Loucy (cell line): Measurements from ENCODE around the gene SARM1.

Experiments used
- H2AFZ ChIP-seq: fragments of 200-600 bp; sonication (generic); 2 replicates; pipeline ENCODE4 v1.6.0; 2016; ENCODE audit warnings: antibody characterized with exemption, mild to moderate bottlenecking, low read length, moderate library complexity
- H3F3A ChIP-seq: fragments of 200-600 bp; 2 replicates; pipeline ENCODE4 v1.6.0; 2016; ENCODE audit warnings: antibody characterized with exemption, low read depth, mild to moderate bottlenecking
- H3K27me3 ChIP-seq: fragments of 200-600 bp; sonication (generic); 2 replicates; pipeline ENCODE4 v1.6.1; 2014; ENCODE audit warnings: low read length, mild to moderate bottlenecking; ENCODE audit not compliant: insufficient read depth, poor library complexity, severe bottlenecking
- H3K36me3 ChIP-seq: fragments of 200-600 bp; sonication (generic); 2 replicates; pipeline ENCODE4 v1.6.1; 2016; ENCODE audit warnings: low read length; ENCODE audit not compliant: insufficient read depth
- H3K4me1 ChIP-seq: fragments of 200-600 bp; sonication (generic); 2 replicates; pipeline ENCODE4 v1.5.1; 2014; ENCODE audit warnings: low read length, mild to moderate bottlenecking; ENCODE audit not compliant: insufficient read depth, poor library complexity, severe bottlenecking
- H3K4me2 ChIP-seq: fragments of 200-600 bp; sonication (generic); 2 replicates; pipeline ENCODE4 v1.6.0; 2014; ENCODE audit warnings: antibody characterized with exemption, low read length, low read depth, mild to moderate bottlenecking; ENCODE audit not compliant: poor library complexity, severe bottlenecking
- H3K4me3 ChIP-seq: fragments of 200-600 bp; sonication (generic); 2 replicates; pipeline ENCODE4 v1.5.1; 2014; ENCODE audit warnings: low read length, mild to moderate bottlenecking, mixed read lengths; ENCODE audit not compliant: poor library complexity, severe bottlenecking
- H3K79me2 ChIP-seq: fragments of 200-600 bp; sonication (generic); 2 replicates; pipeline ENCODE4 v1.6.1; 2014; ENCODE audit warnings: low read length; ENCODE audit not compliant: insufficient read depth
- H3K9ac ChIP-seq: fragments of 200-600 bp; sonication (generic); 2 replicates; pipeline ENCODE4 v1.6.0; 2014; ENCODE audit warnings: mild to moderate bottlenecking, low read depth, low read length, moderate library complexity; ENCODE audit not compliant: poor library complexity, severe bottlenecking
- H3K9me2 ChIP-seq: fragments of 200-600 bp; sonication (generic); replicated peaks from 2 replicates; pipeline ENCODE4 v1.6.1; 2016; ENCODE audit warnings: low read depth, low read length, mixed read lengths
- H3K9me3 ChIP-seq: fragments of 200-600 bp; sonication (generic); 2 replicates; pipeline ENCODE4 v1.6.1; 2014; ENCODE audit warnings: mild to moderate bottlenecking, antibody characterized with exemption, low read length, low read depth; ENCODE audit not compliant: insufficient read depth
- H4K20me1 ChIP-seq: fragments of 200-600 bp; sonication (generic); 2 replicates; pipeline ENCODE4 v1.6.0; 2014; ENCODE audit warnings: antibody characterized with exemption, low read length, mild to moderate bottlenecking; ENCODE audit not compliant: insufficient read depth, poor library complexity, severe bottlenecking
- EZH2phosphoT487 ChIP-seq: fragments of 200-600 bp; IDR thresholded peaks from 2 replicates; pipeline ENCODE4 v1.6.1; 2018; ENCODE audit warnings: antibody characterized with exemption, mild to moderate bottlenecking, moderate library complexity, borderline replicate concordance
- TF ChIP-seq, protein P1 (sequence below): fragments of 200-600 bp; sonication (generic); conservative IDR thresholded peaks from 2 replicates; pipeline ENCODE4 v1.5.1; 2014; ENCODE audit warnings: mild to moderate bottlenecking, antibody characterized with exemption, low read length

The SARM1 gene

DNA sequence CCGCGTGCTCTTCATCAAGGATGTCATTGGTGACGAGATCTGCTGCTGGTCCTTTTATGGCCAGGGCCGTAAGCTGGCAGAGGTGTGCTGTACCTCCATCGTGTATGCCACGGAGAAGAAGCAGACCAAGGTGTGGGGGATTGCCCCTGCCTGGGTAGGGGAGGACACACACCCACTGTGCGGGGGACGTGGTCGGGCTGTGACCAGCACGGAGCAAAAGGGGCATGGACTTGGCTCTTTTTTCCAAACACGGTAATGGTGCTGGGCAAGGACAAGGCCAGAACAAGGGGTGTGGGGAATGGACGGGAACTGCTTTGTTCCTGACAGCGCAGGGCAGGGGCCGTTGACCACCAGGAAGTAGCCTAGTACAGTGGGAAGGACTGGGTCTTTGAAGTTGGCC, 29.2 kb upstream of the SARM1 start:
- H3K4me1 ChIP-seq, result peaks cover 2% of the 10 kb centered on the region
- H3K79me2 ChIP-seq, result peaks cover 9% of the 10 kb centered on the region; the same call in 1 of the 2 replicates
- H3K4me2 ChIP-seq, result no peak overlapping the region
- no peak overlapping the region for H2AFZ ChIP-seq
- no peak for TF ChIP-seq EZH2phosphoT487
- TF ChIP-seq, protein P1, sequence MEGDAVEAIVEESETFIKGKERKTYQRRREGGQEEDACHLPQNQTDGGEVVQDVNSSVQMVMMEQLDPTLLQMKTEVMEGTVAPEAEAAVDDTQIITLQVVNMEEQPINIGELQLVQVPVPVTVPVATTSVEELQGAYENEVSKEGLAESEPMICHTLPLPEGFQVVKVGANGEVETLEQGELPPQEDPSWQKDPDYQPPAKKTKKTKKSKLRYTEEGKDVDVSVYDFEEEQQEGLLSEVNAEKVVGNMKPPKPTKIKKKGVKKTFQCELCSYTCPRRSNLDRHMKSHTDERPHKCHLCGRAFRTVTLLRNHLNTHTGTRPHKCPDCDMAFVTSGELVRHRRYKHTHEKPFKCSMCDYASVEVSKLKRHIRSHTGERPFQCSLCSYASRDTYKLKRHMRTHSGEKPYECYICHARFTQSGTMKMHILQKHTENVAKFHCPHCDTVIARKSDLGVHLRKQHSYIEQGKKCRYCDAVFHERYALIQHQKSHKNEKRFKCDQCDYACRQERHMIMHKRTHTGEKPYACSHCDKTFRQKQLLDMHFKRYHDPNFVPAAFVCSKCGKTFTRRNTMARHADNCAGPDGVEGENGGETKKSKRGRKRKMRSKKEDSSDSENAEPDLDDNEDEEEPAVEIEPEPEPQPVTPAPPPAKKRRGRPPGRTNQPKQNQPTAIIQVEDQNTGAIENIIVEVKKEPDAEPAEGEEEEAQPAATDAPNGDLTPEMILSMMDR, result no peak
- H3K9ac ChIP-seq, result no peak overlapping the region
- H3F3A ChIP-seq, result no peaks in the 10 kb centered on the region
- H3K4me3 ChIP-seq, result no peak overlapping the region
- H3K27me3 ChIP-seq, result no peaks in the 10 kb centered on the region
- no peaks in the 10 kb centered on the region for H4K20me1 ChIP-seq
- no peaks in the 10 kb centered on the region for H3K9me2 ChIP-seq
- H3K9me3 ChIP-seq, result no peaks in the 10 kb centered on the region
- H3K36me3 ChIP-seq, result peaks cover 19% of the 10 kb centered on the region; the same call in 1 of the 2 replicates

DNA sequence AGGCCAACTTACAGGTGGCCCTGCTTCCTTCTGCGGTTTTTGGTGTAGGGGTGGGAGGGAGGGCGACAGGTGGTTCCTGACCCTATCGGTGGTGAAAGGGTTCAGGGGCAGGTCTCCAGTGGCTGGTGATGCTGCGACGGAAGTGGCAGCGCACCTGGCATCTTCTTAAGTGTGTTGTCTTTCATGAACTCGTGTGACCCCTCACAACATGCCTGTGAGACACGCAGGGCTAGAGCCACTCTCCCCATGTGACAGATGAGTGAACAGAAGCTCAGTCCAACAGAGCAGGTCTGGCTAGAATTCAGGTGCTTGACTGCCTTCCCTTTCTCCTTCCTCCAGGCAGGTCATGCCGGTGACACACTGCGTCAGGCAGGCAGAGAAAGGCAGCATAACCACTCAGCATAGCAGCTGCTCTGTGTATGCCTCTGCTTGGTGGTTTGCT, 28.0 kb upstream of the SARM1 start:
- no peaks in the 10 kb centered on the region for H3K9me3 ChIP-seq
- H3K27me3 ChIP-seq, result no peaks in the 10 kb centered on the region
- H3K36me3 ChIP-seq, result peaks cover 29% of the 10 kb centered on the region; the same call in 1 of the 2 replicates
- TF ChIP-seq, protein P1, result no peak
- TF ChIP-seq EZH2phosphoT487, result no peak
- no peak overlapping the region for H3K4me2 ChIP-seq
- no peaks in the 10 kb centered on the region for H4K20me1 ChIP-seq
- no peak overlapping the region for H2AFZ ChIP-seq
- H3K79me2 ChIP-seq, result peaks cover 3% of the 10 kb centered on the region; the same call in 1 of the 2 replicates
- no peaks in the 10 kb centered on the region for H3K9me2 ChIP-seq
- H3F3A ChIP-seq, result no peaks in the 10 kb centered on the region
- no peaks in the 10 kb centered on the region for H3K4me1 ChIP-seq
- H3K9ac ChIP-seq, result no peak overlapping the region
- no peak overlapping the region for H3K4me3 ChIP-seq

DNA sequence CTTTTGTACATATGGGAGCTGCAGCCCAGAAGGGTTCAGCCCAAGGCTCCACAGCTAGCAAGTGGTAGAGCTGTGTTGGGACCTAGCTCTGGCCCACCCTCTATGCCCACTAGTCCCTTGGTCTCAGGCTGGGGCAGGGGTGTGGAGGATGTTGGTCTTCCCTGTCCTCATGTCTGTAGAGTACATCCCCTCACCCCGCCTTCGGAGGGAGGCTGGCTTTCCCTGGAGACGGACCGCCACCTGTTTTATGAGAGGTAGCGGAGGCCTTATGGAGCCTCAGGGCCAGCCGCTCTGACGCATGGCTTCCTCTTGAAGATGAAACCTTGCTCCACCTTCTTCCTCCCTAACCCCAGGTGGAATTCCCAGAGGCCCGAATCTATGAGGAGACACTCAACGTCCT, 27.5 kb upstream of the SARM1 start:
- Histone ChIP-seq H3K79me2 (peaks cover 3% of the 10 kb centered on the region; the same call in 1 of the 2 replicates), H3K4me3 (no peak overlapping the region), H3K4me2 (no peak overlapping the region), H3K27me3 (no peaks in the 10 kb centered on the region), H3K9me3 (no peaks in the 10 kb centered on the region), H2AFZ (no peak overlapping the region), H4K20me1 (no peaks in the 10 kb centered on the region), H3K9me2 (no peaks in the 10 kb centered on the region), H3K9ac (no peak overlapping the region), H3K4me1 (no peaks in the 10 kb centered on the region), H3K36me3 (peaks cover 34% of the 10 kb centered on the region; the same call in 1 of the 2 replicates), H3F3A (no peaks in the 10 kb centered on the region)
- TF ChIP-seq EZH2phosphoT487, result no peak

DNA sequence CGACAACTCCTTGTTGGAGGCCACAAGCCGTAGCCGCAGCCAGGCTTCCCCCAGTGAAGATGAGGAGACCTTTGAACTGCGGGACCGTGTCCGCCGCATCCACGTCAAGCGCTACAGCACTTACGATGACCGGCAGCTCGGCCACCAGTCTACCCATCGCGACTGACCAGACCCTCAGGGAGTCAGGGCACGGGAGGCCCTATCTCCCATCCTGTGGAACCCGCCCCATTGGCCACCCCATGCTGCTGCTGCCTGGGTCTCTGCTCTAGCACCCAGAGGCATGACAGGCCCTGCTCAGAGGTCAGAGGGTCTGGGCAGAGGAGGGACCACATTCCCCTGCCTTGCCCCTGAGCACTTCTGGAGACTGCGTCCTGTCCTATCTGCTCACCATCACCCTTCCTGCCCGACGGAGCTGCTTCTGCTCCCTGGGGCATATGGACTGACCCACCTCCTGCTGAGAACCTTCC, 27.0 kb upstream of the SARM1 start:
- Histone ChIP-seq H3K36me3 (peaks cover 34% of the 10 kb centered on the region; the same call in 1 of the 2 replicates), H4K20me1 (no peaks in the 10 kb centered on the region), H3K4me1 (no peaks in the 10 kb centered on the region), H3K9me3 (no peaks in the 10 kb centered on the region), H3K27me3 (no peaks in the 10 kb centered on the region), H3K79me2 (peaks cover 2% of the 10 kb centered on the region; the same call in 1 of the 2 replicates), H3K9me2 (no peaks in the 10 kb centered on the region), H2AFZ (no peak overlapping the region), H3K4me3 (no peak overlapping the region), H3K4me2 (no peak overlapping the region), H3F3A (no peaks in the 10 kb centered on the region), H3K9ac (no peak overlapping the region)
- TF ChIP-seq, protein P1, result no peak
- no peak for TF ChIP-seq EZH2phosphoT487
